Activated CD4-positive, alpha-beta T cell treated with anti-CD3 and anti-CD28 coated beads, Interleukin-2, amount 50 U/mL, for 4 hours (primary cell): ENCODE results near the gene HFE.

Experiments
- DNase-seq, 2 experiments: peaks; one replicate each; pipeline ENCODE4 v3.0.0-alpha.2; 2020

Gene HFE

GRCh38 chr6:26140967-26141294 lies 53.7 kb downstream of the HFE start:
- DNase-seq: no peak

DNA sequence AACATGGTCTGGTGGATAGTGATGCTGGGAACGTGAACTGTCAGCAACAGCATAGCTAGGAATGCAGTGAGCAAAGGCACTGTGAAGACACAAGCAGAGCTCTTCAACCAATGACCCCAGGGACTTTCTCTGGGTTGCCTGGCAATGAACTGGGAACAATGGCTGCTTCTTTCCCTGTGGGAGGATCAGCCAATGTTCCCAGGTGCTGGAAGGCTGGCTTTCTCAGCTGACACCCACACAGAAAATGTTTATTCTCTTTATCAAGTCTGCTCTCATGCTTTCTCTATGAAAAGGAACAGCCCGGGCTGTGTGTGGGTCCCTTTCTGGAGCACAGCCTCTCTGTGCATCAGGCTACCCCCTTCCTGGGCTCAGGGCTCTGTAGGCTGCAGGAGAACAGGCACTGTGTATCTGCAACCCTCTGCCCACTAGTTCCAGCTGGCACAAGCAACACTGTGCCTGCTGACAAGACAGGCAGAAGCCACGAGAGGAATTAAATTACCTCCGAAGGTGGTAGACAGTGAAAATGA lies 54.2 kb downstream of the HFE start:
- DNase-seq: no peak

- no peak for DNase-seq
Observed at GRCh38 chr6:26142026-26142425, 54.8 kb downstream of the HFE start.
